ENCODE measurements around the gene ANKRD50.

The ANKRD50 gene

GRCh38 chr4:124712372-124713184 is at the start of gene ANKRD50:
ANKRD50 (minus strand) TSS chr4:124712732; CDS start chr4:124710511, 2,221 bp downstream.
- DNase-seq (ENCODE audit: low read depth): peak; percentile 70

DNA sequence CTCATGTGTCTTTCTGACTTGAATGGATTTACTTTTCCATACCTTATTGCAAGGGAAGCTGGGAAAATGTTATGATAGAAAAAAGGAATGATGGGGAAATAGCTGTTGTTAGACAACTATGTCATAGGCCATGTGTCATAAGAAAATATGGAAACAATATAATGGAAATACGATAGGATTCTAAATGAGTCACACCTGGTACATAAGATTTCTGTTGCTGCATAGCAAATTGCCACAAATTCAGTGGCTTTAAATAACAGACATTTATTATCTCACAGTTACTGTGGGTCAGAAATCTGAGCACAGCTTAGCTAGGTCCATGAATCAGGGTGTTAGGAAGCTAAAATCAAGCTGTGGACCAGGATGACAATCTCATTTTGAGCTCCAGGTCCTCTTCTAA is 44.6 kb upstream of the ANKRD50 start:
- DNase-seq (ENCODE audit: low read depth): peak; percentile 11

DNA sequence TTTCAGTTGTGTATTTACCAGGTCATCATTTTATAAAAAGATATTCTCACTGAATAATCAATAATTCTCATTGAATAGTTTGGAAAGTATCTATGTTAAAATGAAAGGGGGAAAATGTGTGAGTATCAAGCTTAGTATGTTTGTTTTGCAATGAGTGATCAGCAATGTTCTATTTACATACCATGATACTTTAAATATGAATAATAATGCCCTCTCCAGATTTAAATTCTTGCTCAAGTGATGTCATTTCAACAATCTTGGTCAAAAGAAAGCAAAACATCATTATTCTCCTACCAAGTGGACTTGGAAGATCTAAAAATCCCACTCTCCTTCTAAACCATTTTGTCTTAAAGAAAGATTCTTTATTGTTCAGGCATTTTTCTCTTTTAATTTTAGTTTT is 42.1 kb upstream of the ANKRD50 start:
- DNase-seq (ENCODE audit: low read depth): no peak

- no peak for DNase-seq (ENCODE audit: low read depth)
Measured at GRCh38 chr4:124753941-124754581, 41.5 kb upstream of the ANKRD50 start.

DNA sequence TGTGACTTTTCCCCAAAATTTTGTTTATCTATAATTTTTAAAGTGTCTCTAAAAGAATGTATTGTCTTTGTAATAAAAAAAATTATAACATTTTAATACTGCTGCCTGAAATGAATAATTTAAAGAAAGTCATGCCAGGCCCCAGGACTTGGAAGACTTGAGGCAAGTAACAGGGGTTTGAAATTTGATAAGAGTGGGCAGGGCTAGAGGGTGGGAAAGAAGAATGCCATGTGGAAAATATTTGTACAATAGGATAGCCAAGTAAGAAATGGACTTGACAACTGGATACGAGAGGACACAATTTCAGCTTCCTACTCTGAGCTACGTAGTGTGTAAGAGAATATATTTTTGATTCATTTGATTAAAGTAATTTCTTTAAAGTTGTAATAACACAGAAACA is 36.9 kb upstream of the ANKRD50 start:
- DNase-seq (ENCODE audit: low read depth): no peak

DNA sequence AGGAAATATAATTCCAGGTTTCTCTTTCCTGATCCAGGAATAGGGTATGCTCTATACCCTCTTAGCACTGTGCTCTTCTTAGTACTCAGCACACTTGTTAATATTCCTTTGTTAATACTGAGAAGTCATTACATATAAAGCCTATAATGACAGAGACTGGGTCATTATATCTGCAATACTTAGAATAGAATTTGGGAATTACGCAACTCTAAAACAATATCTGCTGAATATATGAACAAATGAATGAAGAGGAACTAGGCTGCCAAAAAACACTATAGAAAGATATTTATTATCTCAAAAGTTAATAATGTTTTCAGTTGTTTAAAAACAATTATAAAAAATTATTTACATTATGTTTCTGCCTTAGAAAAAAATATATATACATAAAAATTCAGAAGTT is 36.4 kb upstream of the ANKRD50 start:
- no peak for DNase-seq (ENCODE audit: low read depth)

DNA sequence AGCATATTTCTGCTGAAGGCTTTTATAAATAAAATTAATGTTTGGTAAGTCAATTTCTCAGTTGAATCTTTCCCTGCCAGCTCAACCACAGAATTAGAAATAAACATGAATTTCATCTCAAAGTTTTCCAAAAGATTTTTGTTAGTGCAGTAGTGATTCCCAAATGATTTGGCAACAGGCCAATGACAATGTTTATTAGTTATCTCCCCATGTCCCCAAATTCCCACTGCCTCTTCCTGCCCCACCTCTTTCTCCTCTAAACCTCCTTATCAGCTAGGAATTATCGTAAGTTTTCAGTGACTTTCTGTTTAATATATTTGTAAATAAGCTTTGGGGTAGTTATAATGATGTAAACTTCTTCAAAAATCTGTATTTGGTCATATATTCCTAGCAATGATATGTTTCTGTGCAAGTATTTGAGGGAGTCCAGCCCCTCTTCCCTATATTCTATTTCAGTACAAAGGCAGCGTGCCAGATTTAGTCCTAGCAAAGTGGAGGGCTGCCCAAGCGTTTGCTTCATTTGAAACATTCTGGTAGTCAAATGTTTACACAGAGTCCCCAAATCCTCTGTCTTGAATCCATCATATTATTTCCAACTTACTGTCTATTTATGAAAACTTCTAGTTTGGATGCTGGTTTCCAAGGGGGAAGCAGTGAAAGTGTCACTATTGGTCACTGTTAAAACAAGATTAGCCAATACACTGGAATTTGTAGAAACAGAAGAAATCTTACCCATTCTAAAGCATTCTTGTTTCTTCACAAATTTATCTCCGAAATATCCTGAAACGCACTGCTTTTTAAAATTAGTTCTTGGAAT is 33.7 kb upstream of the ANKRD50 start:
- no peak for DNase-seq (ENCODE audit: low read depth)

- no peak for DNase-seq (ENCODE audit: low read depth)
Measured at GRCh38 chr4:124743711-124744110, 31.2 kb upstream of the ANKRD50 start.

DNA sequence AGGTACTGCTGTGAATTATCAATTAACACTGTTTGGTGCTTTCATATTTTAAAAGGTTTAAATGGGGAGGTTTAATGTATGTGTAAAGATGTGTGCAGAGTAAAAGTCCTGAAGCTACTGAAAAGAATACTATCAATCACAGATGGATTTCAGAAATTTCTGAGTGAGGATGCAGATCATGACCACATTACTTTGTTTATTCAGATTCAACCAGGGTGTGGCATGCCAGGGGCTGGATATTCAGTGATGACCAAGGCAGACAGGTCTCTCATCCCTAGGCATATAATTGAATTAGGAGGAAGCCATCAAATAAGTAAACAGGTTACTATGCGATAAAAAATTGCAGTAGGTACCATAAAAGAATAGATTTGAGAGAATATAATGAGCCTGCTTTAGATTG is 28.0 kb upstream of the ANKRD50 start:
- DNase-seq (ENCODE audit: low read depth): no peak

- DNase-seq (ENCODE audit: low read depth): no peak
Measured at GRCh38 chr4:124738994-124739393, 26.5 kb upstream of the ANKRD50 start.

DNA sequence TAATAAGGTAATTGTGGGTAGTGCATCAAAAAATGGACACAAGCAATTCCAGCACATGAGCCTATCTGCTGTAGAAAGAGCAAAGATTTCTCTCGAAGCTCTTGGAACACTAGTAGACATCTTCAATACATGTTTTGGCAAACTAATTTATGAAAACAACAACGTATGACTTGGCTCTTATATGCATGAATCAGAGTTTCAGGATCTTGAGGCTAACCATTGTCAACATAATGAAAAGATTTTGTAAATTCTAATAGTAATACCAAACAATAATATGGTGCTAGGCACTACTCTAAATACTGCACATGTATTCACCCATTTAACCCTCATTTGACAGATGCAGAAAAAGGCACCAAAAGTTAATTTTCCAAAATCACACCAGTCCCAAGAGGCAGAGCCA is 25.1 kb upstream of the ANKRD50 start:
- no peak for DNase-seq (ENCODE audit: low read depth)

- DNase-seq (ENCODE audit: low read depth): no peak
Measured at GRCh38 chr4:124736526-124736925, 24.0 kb upstream of the ANKRD50 start.

- no peak for DNase-seq (ENCODE audit: low read depth)
Measured at GRCh38 chr4:124727331-124727890, 14.9 kb upstream of the ANKRD50 start.

- no peak for DNase-seq (ENCODE audit: low read depth)
Measured at GRCh38 chr4:124726269-124726668, 13.7 kb upstream of the ANKRD50 start.

DNA sequence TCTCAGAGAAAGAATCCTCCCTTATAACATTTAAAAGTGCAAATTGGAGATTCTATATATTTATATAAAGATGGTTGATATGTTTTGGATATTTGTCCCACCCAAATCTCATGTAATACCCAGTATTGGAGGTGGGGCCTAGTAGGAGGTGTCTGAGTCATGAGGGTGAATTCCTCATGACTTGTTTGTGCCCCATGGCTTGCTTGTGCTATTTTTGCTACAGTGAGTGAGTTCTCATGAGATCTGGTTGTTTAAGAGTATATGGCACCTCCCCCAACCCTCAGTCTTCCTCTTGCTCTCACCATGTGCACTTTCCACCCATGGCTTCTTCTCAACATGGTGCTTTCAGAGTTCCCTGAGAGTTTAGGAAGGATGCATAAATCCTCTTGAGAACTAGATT is 9.5 kb upstream of the ANKRD50 start:
- DNase-seq (ENCODE audit: low read depth): no peak

GRCh38 chr4:124717101-124717500 is 4.6 kb upstream of the ANKRD50 start:
- no peak for DNase-seq (ENCODE audit: low read depth)

GRCh38 chr4:124713185-124713592 is 657 bp upstream of the ANKRD50 start:
- DNase-seq (ENCODE audit: low read depth): peak; percentile 28

DNA sequence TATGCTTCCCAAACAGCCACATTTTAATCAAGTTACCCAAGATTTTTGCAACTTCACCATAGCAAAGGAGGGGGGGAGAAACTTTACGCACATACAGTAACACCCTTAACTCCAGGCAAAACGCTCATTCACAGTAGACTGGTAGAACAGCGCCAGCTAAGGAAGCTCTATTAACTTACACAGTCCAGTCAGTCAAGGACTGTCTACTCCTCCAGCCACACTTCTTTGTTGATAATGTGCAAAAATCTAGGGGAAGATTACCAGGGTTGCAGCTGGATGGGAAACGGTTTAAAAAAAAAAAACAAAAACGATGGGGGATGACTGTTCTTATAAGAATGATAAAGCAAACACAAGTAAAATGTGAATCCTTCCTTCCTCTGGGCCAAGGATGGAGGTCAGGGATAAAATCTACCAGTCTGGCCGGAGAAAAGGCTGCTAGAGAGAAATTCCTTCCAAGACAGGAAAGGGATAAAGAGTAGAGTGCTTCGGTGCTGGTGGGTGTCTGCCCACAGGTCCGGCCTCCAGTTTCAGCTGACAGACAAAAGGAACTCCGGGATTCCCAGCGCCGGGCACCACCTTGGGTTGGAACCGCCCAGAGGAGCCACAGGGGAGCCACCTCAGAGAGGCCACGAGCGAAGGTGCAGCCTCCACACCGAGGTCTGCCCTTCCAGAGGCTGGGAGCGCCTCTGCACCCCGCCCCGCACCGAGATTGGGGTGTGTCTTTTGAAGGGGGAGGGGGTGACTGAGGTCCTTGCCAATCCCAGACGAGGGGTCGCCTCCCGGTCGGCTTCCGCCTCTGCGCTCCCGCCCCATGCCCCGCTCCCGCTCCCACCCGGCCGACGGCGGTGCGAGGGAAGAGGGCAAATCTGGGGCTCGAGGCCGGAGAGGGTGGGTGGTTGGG is 811 bp downstream of the ANKRD50 start:
- peak; percentile 45 for DNase-seq (ENCODE audit: low read depth)

DNA sequence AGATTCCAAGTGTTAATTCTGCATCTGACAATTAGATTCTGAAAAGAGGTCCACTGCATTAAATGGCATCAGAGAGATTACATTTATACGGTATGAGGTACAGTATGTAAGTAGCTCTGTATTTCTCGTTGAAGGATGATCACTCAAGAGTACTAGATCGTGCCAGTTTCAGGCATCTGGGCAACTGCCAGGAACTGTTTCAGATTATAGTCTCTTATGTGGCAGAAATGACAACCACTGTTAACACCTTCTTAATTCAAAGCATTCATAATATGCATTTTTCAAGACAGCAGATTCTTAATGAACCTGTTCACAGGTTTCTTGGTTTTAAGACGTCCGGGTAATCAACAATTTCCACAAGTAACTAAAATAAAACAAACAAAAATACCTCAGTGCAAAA is 1.6 kb downstream of the ANKRD50 start:
- no peak for DNase-seq (ENCODE audit: low read depth)

GRCh38 chr4:124710015-124710741 is 2.4 kb downstream of the ANKRD50 start:
- no peak for DNase-seq (ENCODE audit: low read depth)

All from non-pigmented ciliary epithelial cell (primary cell).